Measurements from ENCODE around the gene INO80E. TPM values are rescaled to one million over a fixed set of nuclear protein-coding genes. Genes with fewer than 3 reads are reported as not detected.

The INO80E gene
- total RNA-seq, 1 experiment from 2014 or later, result 67.7 TPM

GRCh38 chr16:29961127-29961478 lies 34.9 kb upstream of the INO80E start:
- peaks cover 17% of the 10 kb centered on the region for H3K4me1 ChIP-seq (ENCODE audit: low read length)
- H3K4me3 ChIP-seq (ENCODE audit: low read length), result peak overlapping the region; percentile 97
- no peaks in the 10 kb centered on the region for H3K9me2 ChIP-seq (replicated peaks; ENCODE audit: insufficient read depth, low read length)
- no peak for DNase-seq
- no peaks in the 10 kb centered on the region for H3K27me3 ChIP-seq (ENCODE audit: low read length)
- peak overlapping the region; percentile 89 for H3K9ac ChIP-seq (ENCODE audit: low read length)
- H2AFZ ChIP-seq (ENCODE audit: low read length), result peak overlapping the region; percentile 46
- peaks cover 12% of the 10 kb centered on the region for H3K79me2 ChIP-seq (ENCODE audit: low read length)
- no peak overlapping the region for H3K27ac ChIP-seq (ENCODE audit: low read length)
- no peaks in the 10 kb centered on the region for H3K36me3 ChIP-seq (ENCODE audit: insufficient read depth, low read length)
- H3K9me3 ChIP-seq (ENCODE audit: low read length), result no peaks in the 10 kb centered on the region
- H4K20me1 ChIP-seq (ENCODE audit: insufficient read depth, low read depth, low read length), result no peaks in the 10 kb centered on the region
- peak overlapping the region; percentile 99 for H3K4me2 ChIP-seq (ENCODE audit: low read depth, low read length, poor library complexity, severe bottlenecking)

- peak within 1 kb of the TSS; percentile 97 for H3K4me3 ChIP-seq (ENCODE audit: low read length)
- peaks cover 12% of the 10 kb centered on the region for H3K79me2 ChIP-seq (ENCODE audit: low read length)
- no peaks in the 10 kb centered on the region for H3K27me3 ChIP-seq (ENCODE audit: low read length)
- no peaks in the 10 kb centered on the region for H3K9me3 ChIP-seq (ENCODE audit: low read length)
- DNase-seq, result peak; percentile 97
- peak within 1 kb of the TSS; percentile 89 for H3K9ac ChIP-seq (ENCODE audit: low read length)
- peaks cover 17% of the 10 kb centered on the region for H3K4me1 ChIP-seq (ENCODE audit: low read length)
- peak within 1 kb of the TSS; percentile 46 for H2AFZ ChIP-seq (ENCODE audit: low read length)
- no peaks in the 10 kb centered on the region for H3K36me3 ChIP-seq (ENCODE audit: insufficient read depth, low read length)
- no peaks in the 10 kb centered on the region for H4K20me1 ChIP-seq (ENCODE audit: insufficient read depth, low read depth, low read length)
- H3K4me2 ChIP-seq (ENCODE audit: low read depth, low read length, poor library complexity, severe bottlenecking), result peak within 1 kb of the TSS; percentile 99
- no peaks in the 10 kb centered on the region for H3K9me2 ChIP-seq (replicated peaks; ENCODE audit: insufficient read depth, low read length)
- H3K27ac ChIP-seq (ENCODE audit: low read length), result peak within 1 kb of the TSS; percentile 45
Measured at GRCh38 chr16:29961479-29962343, 34.3 kb upstream of the INO80E start, which contains the start of gene TMEM219. Gene TMEM219, plus strand, starts transcription at chr16:29962079. Its CDS starts 1,065 bp downstream, at chr16:29963144.

GRCh38 chr16:29962344-29962994 lies 33.6 kb upstream of the INO80E start:
- Histone ChIP-seq H4K20me1 (ENCODE audit: insufficient read depth, low read depth, low read length) (no peaks in the 10 kb centered on the region), H3K9me3 (ENCODE audit: low read length) (no peaks in the 10 kb centered on the region), H3K4me3 (ENCODE audit: low read length) (peak overlapping the region; percentile 97), H3K9me2 (replicated peaks; ENCODE audit: insufficient read depth, low read length) (no peaks in the 10 kb centered on the region), H3K27ac (ENCODE audit: low read length) (peak overlapping the region; percentile 45), H3K4me1 (ENCODE audit: low read length) (peaks cover 17% of the 10 kb centered on the region), H2AFZ (ENCODE audit: low read length) (peak overlapping the region; percentile 37), H3K9ac (ENCODE audit: low read length) (peak overlapping the region; percentile 89), H3K79me2 (ENCODE audit: low read length) (peaks cover 12% of the 10 kb centered on the region), H3K36me3 (ENCODE audit: insufficient read depth, low read length) (0 out of 2 replicates have a peak, but pooled peaks cover 3% of the 10 kb centered on the region), H3K27me3 (ENCODE audit: low read length) (no peaks in the 10 kb centered on the region), H3K4me2 (ENCODE audit: low read depth, low read length, poor library complexity, severe bottlenecking) (peak overlapping the region; percentile 99)
- DNase-seq, result peak; percentile 49

GRCh38 chr16:29963021-29963743 lies 32.9 kb upstream of the INO80E start:
- DNase-seq, result no peak
- no peaks in the 10 kb centered on the region for H3K27me3 ChIP-seq (ENCODE audit: low read length)
- H3K36me3 ChIP-seq (ENCODE audit: insufficient read depth, low read length), result peaks cover 6% of the 10 kb centered on the region; the same call in 1 of the 2 replicates
- H3K9ac ChIP-seq (ENCODE audit: low read length), result peak overlapping the region; percentile 89
- no peaks in the 10 kb centered on the region for H3K9me2 ChIP-seq (replicated peaks; ENCODE audit: insufficient read depth, low read length)
- H3K79me2 ChIP-seq (ENCODE audit: low read length), result peaks cover 12% of the 10 kb centered on the region
- peaks cover 17% of the 10 kb centered on the region for H3K4me1 ChIP-seq (ENCODE audit: low read length)
- no peak overlapping the region for H3K27ac ChIP-seq (ENCODE audit: low read length)
- H3K4me3 ChIP-seq (ENCODE audit: low read length), result peak overlapping the region; percentile 97
- H4K20me1 ChIP-seq (ENCODE audit: insufficient read depth, low read depth, low read length), result no peaks in the 10 kb centered on the region
- H3K9me3 ChIP-seq (ENCODE audit: low read length), result no peaks in the 10 kb centered on the region
- H2AFZ ChIP-seq (ENCODE audit: low read length), result peak overlapping the region; percentile 37; the same call in 1 of the 2 replicates
- H3K4me2 ChIP-seq (ENCODE audit: low read depth, low read length, poor library complexity, severe bottlenecking), result peak overlapping the region; percentile 99

GRCh38 chr16:29968205-29968604 lies 27.8 kb upstream of the INO80E start:
- Histone ChIP-seq H3K79me2 (ENCODE audit: low read length) (peaks cover 2% of the 10 kb centered on the region; the same call in 1 of the 2 replicates), H3K9me3 (ENCODE audit: low read length) (no peaks in the 10 kb centered on the region), H3K9ac (ENCODE audit: low read length) (no peak overlapping the region), H3K27ac (ENCODE audit: low read length) (no peak overlapping the region), H4K20me1 (ENCODE audit: insufficient read depth, low read depth, low read length) (no peaks in the 10 kb centered on the region), H3K36me3 (ENCODE audit: insufficient read depth, low read length) (peaks cover 16% of the 10 kb centered on the region; the same call in 1 of the 2 replicates), H3K27me3 (ENCODE audit: low read length) (no peaks in the 10 kb centered on the region), H3K9me2 (replicated peaks; ENCODE audit: insufficient read depth, low read length) (no peaks in the 10 kb centered on the region), H3K4me3 (ENCODE audit: low read length) (no peak overlapping the region), H3K4me2 (ENCODE audit: low read depth, low read length, poor library complexity, severe bottlenecking) (no peak overlapping the region), H3K4me1 (ENCODE audit: low read length) (peaks cover under 1% of the 10 kb centered on the region), H2AFZ (ENCODE audit: low read length) (no peak overlapping the region)
- no peak for DNase-seq

- Histone ChIP-seq H3K4me1 (ENCODE audit: low read length) (peaks cover 16% of the 10 kb centered on the region), H3K4me2 (ENCODE audit: low read depth, low read length, poor library complexity, severe bottlenecking) (no peak overlapping the region), H3K27ac (ENCODE audit: low read length) (no peak overlapping the region), H3K9me2 (replicated peaks; ENCODE audit: insufficient read depth, low read length) (no peaks in the 10 kb centered on the region), H4K20me1 (ENCODE audit: insufficient read depth, low read depth, low read length) (peaks cover 16% of the 10 kb centered on the region; the same call in 1 of the 2 replicates), H3K27me3 (ENCODE audit: low read length) (no peaks in the 10 kb centered on the region), H3K9me3 (ENCODE audit: low read length) (no peaks in the 10 kb centered on the region), H2AFZ (ENCODE audit: low read length) (no peak overlapping the region), H3K79me2 (ENCODE audit: low read length) (peaks cover 26% of the 10 kb centered on the region), H3K4me3 (ENCODE audit: low read length) (no peak overlapping the region), H3K36me3 (ENCODE audit: insufficient read depth, low read length) (peaks cover 16% of the 10 kb centered on the region; the same call in 1 of the 2 replicates), H3K9ac (ENCODE audit: low read length) (no peak overlapping the region)
- DNase-seq, result no peak
Measured at GRCh38 chr16:29971304-29971703, 24.7 kb upstream of the INO80E start.

GRCh38 chr16:29972500-29972899 lies 23.5 kb upstream of the INO80E start:
- Histone ChIP-seq H2AFZ (ENCODE audit: low read length) (no peak overlapping the region), H3K4me2 (ENCODE audit: low read depth, low read length, poor library complexity, severe bottlenecking) (no peak overlapping the region), H3K4me3 (ENCODE audit: low read length) (no peak overlapping the region), H3K9me2 (replicated peaks; ENCODE audit: insufficient read depth, low read length) (no peaks in the 10 kb centered on the region), H3K27me3 (ENCODE audit: low read length) (no peaks in the 10 kb centered on the region), H3K36me3 (ENCODE audit: insufficient read depth, low read length) (peaks cover 13% of the 10 kb centered on the region; the same call in 1 of the 2 replicates), H3K4me1 (ENCODE audit: low read length) (peaks cover 25% of the 10 kb centered on the region), H3K27ac (ENCODE audit: low read length) (no peak overlapping the region), H4K20me1 (ENCODE audit: insufficient read depth, low read depth, low read length) (peaks cover 22% of the 10 kb centered on the region; the same call in 1 of the 2 replicates), H3K9me3 (ENCODE audit: low read length) (no peaks in the 10 kb centered on the region), H3K9ac (ENCODE audit: low read length) (no peak overlapping the region), H3K79me2 (ENCODE audit: low read length) (peaks cover 38% of the 10 kb centered on the region)
- no peak for DNase-seq
